Uterus (tissue), 2 donors: ENCODE measurements around the gene EVI5.

Experiments used
- CTCF ChIP-seq, 4 experiments: fragments of 200-600 bp in 2 of 4; fragments of 450-650 bp in 2 of 4; sonication (generic) in 2 of 4; IDR thresholded peaks; one replicate each; pipeline ENCODE4 v1.5.1; 2016 to 2019; ENCODE audit warnings: antibody characterized with exemption in 4 of 4, mild to moderate bottlenecking in 2 of 4, moderate library complexity in 1 of 4
- POLR2A ChIP-seq, 2 donors: fragments of 450-650 bp; IDR thresholded peaks; one replicate each; pipeline ENCODE4 v1.6.1; 2016; ENCODE audit warnings: antibody characterized with exemption in 2 of 2, mild to moderate bottlenecking in 1 of 2, moderate library complexity in 1 of 2

GRCh38 chr1:92536980-92537884 lies 247.7 kb downstream of the EVI5 start:
- no peak for TF ChIP-seq CTCF (IDR thresholded peaks at IDR 0.05)
- TF ChIP-seq POLR2A (IDR thresholded peaks at IDR 0.05) = no peak
